NOMO-1 (cell line): ENCODE measurements around the gene ERBIN.
"Not testable (repeated sequence)": the region's sequence is repeated elsewhere in the genome, so short reads cannot be mapped to it uniquely, and the experiment has no call there.

Experiments used
- DNase-seq, 2 experiments: peaks; one replicate each; lab custom pipeline; 2025; ENCODE audit not compliant: unreplicated experiment in 2 of 2; lab: John Stamatoyannopoulos, UW

ERBIN gene

GRCh38 chr5:66002415-66002814 lies 76.0 kb downstream of the ERBIN start:
- DNase-seq, result no peak

DNA sequence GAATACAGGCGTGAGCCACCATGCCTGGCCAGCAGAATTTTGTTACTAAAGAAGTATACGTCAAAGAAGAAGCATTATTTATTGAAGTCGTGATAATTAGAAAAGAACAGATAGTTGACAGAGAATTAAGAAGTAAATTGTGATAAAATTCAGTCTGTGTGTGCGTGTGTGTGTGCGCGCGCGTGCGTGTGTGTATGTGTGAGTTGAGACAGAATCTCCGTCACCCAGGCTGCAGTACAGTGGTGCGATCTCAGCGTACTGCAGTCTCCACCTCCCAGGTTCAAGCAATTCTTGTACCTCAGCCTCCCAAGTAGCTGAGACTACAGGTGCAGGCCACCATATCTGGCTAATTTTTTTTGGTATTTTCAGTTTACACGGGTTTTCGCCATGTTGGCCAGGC lies 77.8 kb downstream of the ERBIN start:
- DNase-seq, result no peak

DNA sequence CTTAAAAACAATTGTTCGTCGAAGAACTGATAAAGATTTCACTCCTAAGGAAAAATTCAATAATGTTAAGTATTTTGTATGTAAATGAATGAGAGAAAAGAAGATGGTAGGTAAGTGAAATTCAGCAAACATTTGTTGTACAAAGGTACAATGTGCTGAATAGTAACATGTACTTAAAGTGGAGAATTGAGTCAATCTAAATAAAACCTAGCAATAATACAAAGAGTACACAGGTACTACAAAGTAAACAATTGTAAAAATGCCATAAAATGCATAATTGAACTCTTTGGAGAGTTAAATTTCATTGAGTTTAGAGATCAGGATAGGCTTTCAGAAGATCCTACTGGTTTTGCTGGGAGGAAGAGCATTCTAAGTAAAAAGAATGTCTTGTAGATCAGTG lies 82.9 kb downstream of the ERBIN start:
- DNase-seq, result no peak

DNA sequence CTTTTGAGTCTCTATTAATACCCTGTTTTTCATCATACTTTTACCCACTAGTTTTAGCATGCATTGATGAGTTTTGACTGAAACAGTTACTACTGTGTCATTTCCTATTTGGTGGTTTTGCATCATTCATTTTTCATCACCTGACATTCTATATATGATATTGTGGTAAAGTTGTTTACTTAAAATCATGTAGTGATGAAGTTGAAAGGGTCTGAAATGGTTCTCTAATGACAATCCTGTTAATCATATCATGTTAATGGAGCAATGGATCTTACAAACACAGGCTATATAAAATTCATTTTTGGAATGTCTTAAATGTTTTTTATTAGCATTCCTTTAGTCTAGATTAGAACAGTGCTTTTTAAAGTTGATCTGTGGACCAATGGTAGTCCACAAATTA lies 84.1 kb downstream of the ERBIN start:
- no peak for DNase-seq

- no peak for DNase-seq
Measured at GRCh38 chr5:66012271-66012670, 85.9 kb downstream of the ERBIN start.

DNA sequence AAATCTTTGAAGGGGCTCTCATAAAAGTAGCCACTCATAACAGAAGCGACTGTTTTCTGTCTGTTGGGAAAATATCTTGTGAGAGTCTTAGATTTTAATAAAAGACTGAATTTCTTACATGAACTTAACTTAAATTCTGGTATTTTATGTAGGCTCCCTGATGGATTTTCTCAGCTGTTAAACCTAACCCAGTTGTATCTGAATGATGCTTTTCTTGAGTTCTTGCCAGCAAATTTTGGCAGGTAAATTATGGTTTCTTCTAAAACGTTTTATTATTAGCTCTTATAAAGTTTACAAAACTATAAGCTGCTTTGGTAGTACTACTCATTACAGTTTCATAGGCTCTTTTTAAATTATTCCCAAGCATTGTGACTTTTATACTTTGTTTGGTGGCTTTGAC lies 87.0 kb downstream of the ERBIN start:
- DNase-seq, result no peak

DNA sequence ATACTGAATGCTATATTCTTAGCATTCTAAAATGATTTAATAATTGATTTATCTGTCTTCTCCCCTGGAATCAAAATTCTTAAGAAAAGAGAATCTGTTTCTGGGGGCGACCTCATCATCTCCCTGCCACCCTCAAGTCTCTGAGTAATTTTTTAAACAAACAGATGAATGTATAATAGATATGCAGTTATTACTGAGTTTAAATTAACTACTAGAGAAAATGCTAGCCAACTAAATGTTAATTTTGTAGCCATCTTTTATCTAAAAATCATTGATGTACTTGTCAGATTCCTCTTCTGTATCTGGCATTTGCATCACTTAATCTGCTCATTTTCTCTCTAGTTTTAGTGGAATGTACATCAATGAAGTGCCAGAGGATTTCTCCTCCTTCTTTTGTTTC lies 87.5 kb downstream of the ERBIN start:
- DNase-seq, result no peak

GRCh38 chr5:66015196-66015960 lies 89.0 kb downstream of the ERBIN start:
- DNase-seq, result no peak

DNA sequence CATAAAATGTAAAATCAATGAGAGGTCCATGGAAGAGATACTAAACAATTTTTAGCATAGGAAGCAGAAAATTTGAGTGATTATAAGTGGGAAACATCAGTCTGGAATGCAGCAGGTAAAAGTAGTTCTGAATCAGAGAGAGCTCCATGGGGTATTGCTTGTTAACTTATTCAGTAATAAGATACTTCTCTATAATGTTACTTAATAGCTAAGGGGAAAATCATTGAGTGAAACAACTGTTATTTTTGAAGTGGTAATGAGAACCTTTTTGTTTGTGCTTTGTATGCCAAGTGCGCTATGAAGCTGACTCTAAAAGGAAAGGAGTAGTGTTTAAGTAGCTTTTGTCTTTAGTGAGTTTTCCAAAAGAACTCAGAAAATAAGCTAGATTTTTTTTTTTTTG lies 95.2 kb downstream of the ERBIN start:
- DNase-seq, result no peak

DNA sequence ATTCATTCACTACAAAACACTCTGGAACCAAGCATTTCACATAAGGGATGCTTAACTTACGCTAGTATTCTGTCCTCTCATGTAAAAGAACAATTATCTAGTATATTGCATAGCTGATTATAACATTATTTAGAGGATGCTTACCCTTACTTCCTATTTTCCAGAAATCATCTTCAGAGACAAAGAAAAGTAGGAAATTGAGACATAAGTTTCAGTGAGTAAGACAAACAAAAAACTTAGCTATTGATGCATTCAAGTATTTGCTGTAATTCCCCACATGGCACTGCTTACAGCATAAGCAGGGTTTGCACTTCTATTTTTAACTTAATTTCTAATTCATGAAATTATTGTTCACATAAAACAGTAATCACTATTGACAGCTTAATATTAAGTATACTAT lies 112.9 kb downstream of the ERBIN start:
- no peak for DNase-seq

- DNase-seq, result no peak
Measured at GRCh38 chr5:66039701-66040100, 113.3 kb downstream of the ERBIN start.

GRCh38 chr5:66041627-66042026 lies 115.3 kb downstream of the ERBIN start:
- DNase-seq, result no peak

DNA sequence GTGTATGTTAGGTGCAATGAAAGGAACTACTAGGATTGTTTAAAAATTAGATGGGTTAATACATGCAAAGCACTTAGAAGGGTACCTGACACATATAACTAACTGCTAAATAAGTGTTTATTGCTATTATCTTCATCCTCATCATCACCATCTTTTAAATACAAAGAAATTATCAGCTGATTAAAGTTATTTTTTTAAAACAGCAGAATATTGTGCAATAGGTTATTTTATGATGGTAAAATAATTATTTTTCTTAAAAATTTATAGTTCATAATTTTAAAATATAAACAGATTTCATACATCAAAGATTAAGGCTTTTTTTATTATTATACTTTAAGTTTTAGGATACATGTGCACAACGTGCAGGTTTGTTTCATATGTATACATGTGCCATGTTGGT lies 130.9 kb downstream of the ERBIN start:
- DNase-seq, result no peak

GRCh38 chr5:66061320-66061719 lies 134.9 kb downstream of the ERBIN start:
- DNase-seq, result not testable (repeated sequence)

DNA sequence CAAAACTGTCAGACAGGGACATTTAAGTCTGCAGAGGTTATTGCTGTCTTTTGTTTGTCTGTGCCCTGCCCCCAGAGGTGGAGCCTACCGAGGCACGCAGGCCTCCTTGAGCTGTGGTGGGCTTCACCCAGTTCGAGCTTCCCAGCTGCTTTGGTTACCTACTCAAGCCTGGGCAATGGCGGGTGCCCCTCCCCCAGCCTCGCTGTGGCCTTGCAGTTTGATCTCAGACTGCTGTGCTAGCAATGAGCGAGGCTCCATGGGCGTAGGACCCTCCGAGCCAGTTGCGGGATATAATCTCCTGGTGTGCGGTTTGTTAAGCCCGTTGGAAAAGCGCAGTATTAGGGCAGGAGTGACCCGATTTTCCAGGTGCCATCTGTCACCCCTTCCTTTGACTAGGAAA lies 136.7 kb downstream of the ERBIN start:
- not testable (repeated sequence) for DNase-seq

- DNase-seq, result no peak
Measured at GRCh38 chr5:66066826-66067225, 140.5 kb downstream of the ERBIN start.

DNA sequence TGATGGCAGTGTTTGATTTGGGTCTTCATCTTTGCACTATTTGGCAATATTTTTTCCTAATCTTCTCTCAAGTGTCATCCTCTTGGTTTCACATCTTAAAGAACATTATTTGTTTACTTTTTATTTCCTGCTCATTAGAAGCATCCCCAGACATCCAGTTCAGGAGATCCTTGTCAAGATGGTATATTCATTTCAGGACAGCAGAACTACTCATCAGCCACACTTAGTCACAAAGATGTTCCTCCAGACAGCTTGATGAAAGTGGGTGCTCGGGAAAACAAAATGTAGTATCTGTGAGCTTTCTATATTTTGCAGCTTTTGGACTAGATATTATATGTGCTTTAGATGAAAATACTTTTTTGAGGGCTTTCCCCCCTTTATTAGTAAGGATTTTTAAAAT lies 145.7 kb downstream of the ERBIN start:
- no peak for DNase-seq

- DNase-seq, result no peak
Measured at GRCh38 chr5:66074901-66075300, 148.5 kb downstream of the ERBIN start.

DNA sequence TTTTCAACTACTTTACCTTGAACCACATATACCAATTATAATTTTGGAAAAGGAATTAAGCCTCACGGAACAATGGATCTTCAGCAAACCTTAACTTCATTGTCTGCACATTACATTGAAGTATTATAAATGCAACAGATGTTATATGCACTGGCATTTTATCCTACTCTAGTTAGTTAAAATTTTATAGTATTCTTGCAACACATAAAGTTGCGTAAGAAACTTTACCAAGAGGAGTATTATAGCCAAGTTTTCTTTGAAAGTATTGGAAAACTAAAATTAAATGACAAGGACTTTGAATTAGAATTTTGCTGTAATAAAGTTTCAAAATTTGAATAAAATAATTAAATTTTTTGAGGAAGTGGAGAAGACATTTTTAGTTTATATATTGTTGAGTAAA lies 154.3 kb downstream of the ERBIN start:
- DNase-seq, result no peak

GRCh38 chr5:66089384-66089783 lies 163.0 kb downstream of the ERBIN start:
- no peak for DNase-seq

GRCh38 chr5:66100851-66101250 lies 174.5 kb downstream of the ERBIN start:
- DNase-seq, result no peak

GRCh38 chr5:66113160-66113559 lies 186.8 kb downstream of the ERBIN start:
- DNase-seq, result no peak

DNA sequence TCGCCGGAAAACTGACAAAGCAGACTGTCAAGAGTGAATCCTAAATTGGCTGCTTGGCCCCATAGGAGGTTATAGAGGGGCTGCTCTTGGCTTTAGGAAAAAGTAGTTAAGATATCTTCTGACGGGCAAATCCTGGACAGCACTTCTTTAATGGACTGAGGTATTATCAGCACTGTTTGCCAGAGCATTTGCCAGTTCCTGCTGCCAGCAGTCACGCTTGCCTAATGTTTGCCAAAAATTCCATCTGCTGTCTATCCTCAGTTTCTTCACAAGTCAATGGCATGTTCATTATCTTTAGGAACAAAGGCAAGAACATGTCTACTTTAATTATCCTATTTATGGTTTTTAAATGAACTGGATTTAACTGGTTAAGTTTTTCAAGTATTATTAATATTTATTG lies 191.9 kb downstream of the ERBIN start:
- DNase-seq, result no peak
